Measurements from ENCODE around the gene SENP5.

SENP5 gene

DNA sequence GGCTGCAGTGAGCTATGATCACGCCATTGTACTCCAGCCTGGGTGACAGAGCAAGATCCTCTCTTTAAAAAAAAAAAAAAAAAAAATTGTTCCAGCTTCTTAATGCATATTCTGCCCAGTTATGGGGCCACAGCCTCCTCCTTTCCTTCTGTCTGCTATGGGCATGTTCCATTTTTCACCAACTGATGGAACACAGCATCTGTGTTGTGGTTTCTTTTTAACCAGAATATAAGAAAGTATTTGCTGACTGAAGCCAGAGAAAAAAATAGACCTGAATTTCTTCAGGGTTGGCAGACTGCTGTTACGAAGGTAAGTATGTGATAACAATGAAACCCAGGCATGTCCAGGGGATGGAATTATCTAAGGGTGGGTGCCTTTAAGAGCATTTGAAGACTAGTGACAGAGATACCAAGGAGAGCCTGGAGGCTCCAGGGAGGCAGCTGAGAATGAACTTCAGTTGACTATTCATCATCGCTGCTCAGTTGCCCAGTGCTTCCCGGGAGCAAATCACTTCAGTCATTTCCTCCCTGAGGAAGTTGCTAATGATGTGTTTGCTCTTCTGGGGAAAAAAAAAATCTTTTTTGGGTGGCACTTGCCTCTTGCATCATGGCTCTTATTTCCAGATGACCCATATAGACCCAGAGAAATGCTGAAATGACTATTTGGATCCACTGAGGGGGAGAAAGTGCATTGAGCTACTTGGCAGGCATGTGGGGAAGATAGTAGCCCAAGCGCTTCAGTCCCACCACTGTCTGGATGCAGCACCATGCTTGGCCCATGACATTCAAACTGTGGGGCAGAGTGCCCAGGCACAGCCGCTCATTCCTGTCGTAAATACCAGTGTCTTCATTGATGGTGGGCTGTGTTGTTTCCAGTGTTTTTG is 60.1 kb downstream of the SENP5 start:
- Histone ChIP-seq H3K9me3 (no peaks in the 10 kb centered on the region), H3K4me3 (ENCODE audit: low read depth, low read length) (no peak overlapping the region), H3K36me3 (peaks cover 33% of the 10 kb centered on the region), H3K27me3 (no peaks in the 10 kb centered on the region), H3K4me1 (no peaks in the 10 kb centered on the region)
- TF ChIP-seq, protein P1, sequence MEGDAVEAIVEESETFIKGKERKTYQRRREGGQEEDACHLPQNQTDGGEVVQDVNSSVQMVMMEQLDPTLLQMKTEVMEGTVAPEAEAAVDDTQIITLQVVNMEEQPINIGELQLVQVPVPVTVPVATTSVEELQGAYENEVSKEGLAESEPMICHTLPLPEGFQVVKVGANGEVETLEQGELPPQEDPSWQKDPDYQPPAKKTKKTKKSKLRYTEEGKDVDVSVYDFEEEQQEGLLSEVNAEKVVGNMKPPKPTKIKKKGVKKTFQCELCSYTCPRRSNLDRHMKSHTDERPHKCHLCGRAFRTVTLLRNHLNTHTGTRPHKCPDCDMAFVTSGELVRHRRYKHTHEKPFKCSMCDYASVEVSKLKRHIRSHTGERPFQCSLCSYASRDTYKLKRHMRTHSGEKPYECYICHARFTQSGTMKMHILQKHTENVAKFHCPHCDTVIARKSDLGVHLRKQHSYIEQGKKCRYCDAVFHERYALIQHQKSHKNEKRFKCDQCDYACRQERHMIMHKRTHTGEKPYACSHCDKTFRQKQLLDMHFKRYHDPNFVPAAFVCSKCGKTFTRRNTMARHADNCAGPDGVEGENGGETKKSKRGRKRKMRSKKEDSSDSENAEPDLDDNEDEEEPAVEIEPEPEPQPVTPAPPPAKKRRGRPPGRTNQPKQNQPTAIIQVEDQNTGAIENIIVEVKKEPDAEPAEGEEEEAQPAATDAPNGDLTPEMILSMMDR (IDR thresholded peaks at IDR 0.05; ENCODE audit: low read depth, low read length), result no peak
- DNase-seq, result no peak

DNA sequence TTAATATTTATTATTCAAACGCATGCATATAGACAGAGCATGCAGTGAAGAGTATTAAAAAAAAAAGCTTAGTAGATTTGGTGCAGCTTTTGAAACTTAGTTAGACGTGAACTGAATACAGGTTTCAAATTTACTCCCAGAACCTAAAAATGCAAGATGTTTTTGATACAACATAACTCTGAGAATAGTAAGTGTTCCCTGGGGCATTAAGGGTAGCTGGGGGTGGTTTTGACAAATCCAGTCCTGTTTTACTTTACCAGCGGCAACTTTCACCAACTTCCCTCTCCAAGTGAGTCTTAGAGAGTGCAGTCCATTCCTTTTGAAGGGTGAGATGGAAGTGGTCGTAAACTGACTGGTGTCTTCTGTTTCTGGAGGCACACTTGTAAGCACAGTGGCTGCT is 63.4 kb downstream of the SENP5 start:
- Histone ChIP-seq H3K4me3 (ENCODE audit: low read depth, low read length) (no peak overlapping the region), H3K36me3 (peaks cover 63% of the 10 kb centered on the region), H3K9me3 (no peaks in the 10 kb centered on the region), H3K4me1 (no peaks in the 10 kb centered on the region), H3K27me3 (no peaks in the 10 kb centered on the region)
- no peak for DNase-seq
- TF ChIP-seq, protein P1 (IDR thresholded peaks at IDR 0.05; ENCODE audit: low read depth, low read length), result no peak

DNA sequence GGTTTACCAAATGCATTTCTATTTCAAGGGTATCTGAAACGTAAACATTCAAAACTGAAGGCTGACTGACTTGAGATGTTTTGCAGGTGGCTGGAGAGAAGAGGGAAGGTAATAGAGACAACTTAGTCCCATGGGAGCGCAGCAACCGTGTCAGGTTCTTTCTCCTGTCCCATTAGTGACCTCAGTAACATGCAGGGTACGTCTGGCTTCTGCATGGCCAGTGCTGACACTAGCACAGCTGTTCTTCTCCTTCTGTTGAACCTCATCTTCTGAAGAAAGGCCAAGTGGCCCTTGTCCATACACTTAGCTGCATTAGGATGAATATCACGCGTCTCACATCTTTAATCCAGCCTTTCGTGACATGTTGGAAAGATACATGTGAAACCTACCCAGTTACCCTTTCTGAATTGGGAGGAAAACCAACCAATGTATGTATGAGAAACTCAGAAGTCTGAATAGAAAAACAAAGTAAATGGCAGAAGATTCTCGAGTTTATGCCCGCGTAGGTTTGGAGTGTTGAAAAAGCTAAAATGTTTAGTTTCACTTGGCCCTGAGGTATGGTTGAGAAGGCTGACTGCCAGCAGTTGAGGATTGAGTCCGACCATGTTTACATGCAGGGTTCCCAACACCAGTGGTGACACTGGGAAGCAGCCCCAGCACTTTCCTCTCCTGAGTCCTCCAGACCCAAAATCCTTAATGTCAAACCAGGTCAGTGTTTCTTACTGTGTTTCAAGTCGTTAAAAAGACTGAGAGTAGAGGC is 64.3 kb downstream of the SENP5 start:
- Histone ChIP-seq H3K4me1 (no peaks in the 10 kb centered on the region), H3K4me3 (ENCODE audit: low read depth, low read length) (no peak overlapping the region), H3K9me3 (no peaks in the 10 kb centered on the region), H3K36me3 (peaks cover 72% of the 10 kb centered on the region), H3K27me3 (no peaks in the 10 kb centered on the region)
- no peak for DNase-seq
- TF ChIP-seq, protein P1 (IDR thresholded peaks at IDR 0.05; ENCODE audit: low read depth, low read length), result no peak

DNA sequence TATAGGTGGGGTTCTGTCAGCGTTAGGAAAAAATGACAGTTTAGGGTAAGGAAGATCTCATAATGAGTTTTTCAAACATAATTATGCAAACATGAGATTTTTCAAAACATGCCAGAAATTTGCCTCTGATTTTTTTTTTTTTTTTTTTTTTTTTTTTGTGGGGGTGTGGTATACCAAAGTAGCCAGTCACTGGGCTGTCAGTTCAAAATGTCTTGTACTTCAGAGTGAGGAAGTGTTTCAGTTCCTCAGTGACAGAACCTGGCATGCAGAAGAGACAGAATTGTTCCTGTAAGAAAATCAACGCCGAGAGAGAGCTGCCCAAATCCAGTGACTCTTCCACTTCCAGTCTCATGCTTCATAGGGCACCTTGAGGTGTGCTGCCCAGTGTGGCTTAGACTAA is 64.9 kb downstream of the SENP5 start:
- H3K27me3 ChIP-seq, result no peaks in the 10 kb centered on the region
- DNase-seq, result no peak
- TF ChIP-seq, protein P1 (IDR thresholded peaks at IDR 0.05; ENCODE audit: low read depth, low read length), result no peak
- H3K4me1 ChIP-seq, result no peaks in the 10 kb centered on the region
- peaks cover 78% of the 10 kb centered on the region for H3K36me3 ChIP-seq
- H3K9me3 ChIP-seq, result no peaks in the 10 kb centered on the region
- H3K4me3 ChIP-seq (ENCODE audit: low read depth, low read length), result no peak overlapping the region

DNA sequence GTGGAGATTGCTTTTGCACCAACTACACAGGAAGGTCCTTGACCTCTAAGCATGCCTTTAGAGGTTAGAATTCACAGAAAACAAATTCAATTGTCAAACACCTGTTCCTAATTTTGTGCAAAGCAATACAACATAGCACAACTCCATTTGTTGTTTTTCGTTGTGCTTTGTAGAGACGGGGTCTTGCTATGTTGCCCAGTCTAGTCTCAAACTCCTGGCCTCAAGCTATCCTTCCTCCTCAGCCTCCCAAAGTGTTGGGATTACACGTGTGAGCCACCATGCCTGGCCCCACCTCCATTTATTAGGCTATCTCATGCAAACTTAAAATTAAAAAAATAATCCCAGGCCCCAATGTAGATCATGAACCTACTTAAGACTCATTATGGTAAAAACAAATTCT is 68.6 kb downstream of the SENP5 start:
- TF ChIP-seq, protein P1 (IDR thresholded peaks at IDR 0.05; ENCODE audit: low read depth, low read length), result no peak

DNA sequence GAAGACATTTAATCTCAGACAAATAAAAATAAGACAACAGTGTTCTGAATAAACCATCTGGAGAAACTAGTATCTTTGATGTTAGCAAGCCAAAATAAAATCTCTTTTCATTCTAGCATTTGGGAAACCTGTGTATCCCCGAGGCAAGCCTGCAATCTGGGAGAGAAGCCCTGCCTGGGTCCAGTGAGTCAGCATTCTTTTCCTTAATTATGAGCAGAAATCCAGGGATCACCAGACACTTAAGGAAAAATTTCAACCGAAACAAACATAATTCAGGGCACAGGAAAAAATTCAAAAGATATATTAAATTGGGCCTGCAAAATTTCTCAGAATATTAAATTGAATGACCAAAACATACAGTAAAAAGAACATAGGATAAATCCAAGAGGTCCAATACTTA is 70.4 kb downstream of the SENP5 start:
- no peaks in the 10 kb centered on the region for H3K4me1 ChIP-seq
- no peak overlapping the region for H3K4me3 ChIP-seq (ENCODE audit: low read depth, low read length)
- TF ChIP-seq, protein P1 (IDR thresholded peaks at IDR 0.05; ENCODE audit: low read depth, low read length), result no peak
- H3K36me3 ChIP-seq, result peaks cover 67% of the 10 kb centered on the region
- no peaks in the 10 kb centered on the region for H3K27me3 ChIP-seq
- H3K9me3 ChIP-seq, result no peaks in the 10 kb centered on the region
- no peak for DNase-seq

More for the DNA sequence above, 68.6 kb downstream of the SENP5 start:
- Histone ChIP-seq H3K36me3 (peaks cover 78% of the 10 kb centered on the region), H3K27me3 (no peaks in the 10 kb centered on the region), H3K4me1 (no peaks in the 10 kb centered on the region), H3K9me3 (no peaks in the 10 kb centered on the region), H3K4me3 (ENCODE audit: low read depth, low read length) (no peak overlapping the region)
- DNase-seq, result no peak
